NB4 (cell line): ENCODE measurements around the gene GDPD2.

Experiments
- DNase-seq: peaks from one replicate; pipeline ENCODE4 v3.0.0; 2010; ENCODE audit warnings: low read depth
- H3K4me3 ChIP-seq: one replicate; pipeline ENCODE4 v1.5.1; 2011; ENCODE audit warnings: mild to moderate bottlenecking, low read depth, low read length, moderate library complexity
- CTCF ChIP-seq: IDR thresholded peaks from one replicate; pipeline ENCODE4 v1.5.1; 2012; ENCODE audit warnings: low read depth, low read length
- MAX ChIP-seq: IDR thresholded peaks from 2 replicates; pipeline ENCODE4 v1.6.1; 2011; ENCODE audit warnings: low read depth, low read length
- MYC ChIP-seq: IDR thresholded peaks from 2 replicates; pipeline ENCODE4 v1.6.1; 2011; ENCODE audit warnings: low read depth, low read length
- POLR2A ChIP-seq: IDR thresholded peaks from 2 replicates; pipeline ENCODE4 v1.6.1; 2011; ENCODE audit warnings: mild to moderate bottlenecking; ENCODE audit not compliant: insufficient read length; ENCODE audit errors: extremely low read depth

Gene GDPD2

GRCh38 chrX:70452143-70452733 is 29.1 kb downstream of the GDPD2 start:
- TF ChIP-seq MAX (no peak), CTCF (peak; percentile 61)
- DNase-seq: peak; percentile 41
- no peak overlapping the region for H3K4me3 ChIP-seq

- TF ChIP-seq CTCF (no peak), POLR2A (no peak), MAX (no peak), MYC (no peak)
- no peak overlapping the region for H3K4me3 ChIP-seq
- DNase-seq: no peak
Observed at GRCh38 chrX:70453024-70453618, 30.0 kb downstream of the GDPD2 start.

GRCh38 chrX:70454441-70455365 is 31.6 kb downstream of the GDPD2 start:
- no peak overlapping the region for H3K4me3 ChIP-seq
- peak; percentile 79 for TF ChIP-seq CTCF
- no peak for TF ChIP-seq POLR2A
- DNase-seq: peak; percentile 56

- DNase-seq: no peak
- no peak overlapping the region for H3K4me3 ChIP-seq
- TF ChIP-seq POLR2A (no peak), MAX (no peak), CTCF (no peak), MYC (no peak)
Observed at GRCh38 chrX:70455366-70456202, 32.5 kb downstream of the GDPD2 start.

GRCh38 chrX:70456256-70456655 is 33.1 kb downstream of the GDPD2 start:
- no peak overlapping the region for H3K4me3 ChIP-seq

More at GRCh38 chrX:70456256-70456655, 33.1 kb downstream of the GDPD2 start:
- TF ChIP-seq MAX (no peak), CTCF (no peak), POLR2A (no peak), MYC (no peak)
- no peak for DNase-seq
